GM21619 (cell line): Measurements from ENCODE around the gene PCDHGA6.
A peak's percentile ranks its signal among the peaks of the same experiment; 100 is the strongest.
"Not testable (repeated sequence)": the region's sequence is repeated elsewhere in the genome, so short reads cannot be mapped to it uniquely, and the experiment has no call there.

ENCODE experiments used
- ATAC-seq: cut with Tn5 transposase; IDR thresholded peaks from one replicate; pipeline ENCODE4 v1.9.1; 2021; ENCODE audit not compliant: unreplicated experiment

Gene PCDHGA6

GRCh38 chr5:141373673-141374317, at the start of gene PCDHGA6:
Gene PCDHGA6 (plus strand): TSS chr5:141373891. CDS start chr5:141374084, 193 bp downstream.
- no peak for ATAC-seq

DNA sequence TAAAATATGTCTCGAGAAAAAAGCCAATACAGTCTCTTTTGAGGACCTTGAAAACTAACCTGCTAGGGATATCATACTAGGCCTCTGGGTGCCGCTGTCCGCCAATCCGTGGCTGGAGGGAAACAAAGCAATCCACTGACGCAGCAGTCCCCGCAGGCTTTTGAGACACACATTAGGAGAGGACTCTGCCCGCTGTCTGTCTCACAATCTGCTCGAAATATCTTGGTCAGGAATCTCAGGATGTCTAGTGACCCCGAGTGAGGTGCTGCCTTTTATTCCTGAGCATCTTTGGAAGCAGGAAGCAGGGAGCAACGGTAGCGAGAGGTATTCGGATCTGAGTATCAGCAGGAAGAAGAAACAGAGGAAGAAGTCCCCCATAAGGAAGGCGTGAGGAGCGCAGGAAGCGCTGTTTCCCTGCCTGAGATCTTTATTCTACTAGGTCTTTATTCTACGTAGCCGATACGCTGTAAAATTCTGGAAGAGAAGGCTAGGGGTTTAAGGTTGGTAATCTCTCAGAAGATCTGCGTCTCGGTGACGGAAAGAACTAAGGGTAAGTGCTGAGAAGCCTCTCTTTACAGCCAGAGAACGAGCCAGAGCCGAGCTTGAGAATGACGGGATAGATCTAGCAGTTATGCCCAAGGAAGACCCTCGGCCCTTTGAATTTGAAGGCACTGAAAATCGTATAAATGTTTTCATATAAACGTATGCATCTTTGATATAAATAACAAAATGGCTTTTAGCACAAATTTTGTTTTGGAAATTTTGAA, 47.4 kb upstream of the PCDHGA6 start:
- peak; percentile 89 for ATAC-seq

- ATAC-seq = no peak
These were observed 45.5 kb upstream of the PCDHGA6 start for GRCh38 chr5:141328231-141328630.

DNA sequence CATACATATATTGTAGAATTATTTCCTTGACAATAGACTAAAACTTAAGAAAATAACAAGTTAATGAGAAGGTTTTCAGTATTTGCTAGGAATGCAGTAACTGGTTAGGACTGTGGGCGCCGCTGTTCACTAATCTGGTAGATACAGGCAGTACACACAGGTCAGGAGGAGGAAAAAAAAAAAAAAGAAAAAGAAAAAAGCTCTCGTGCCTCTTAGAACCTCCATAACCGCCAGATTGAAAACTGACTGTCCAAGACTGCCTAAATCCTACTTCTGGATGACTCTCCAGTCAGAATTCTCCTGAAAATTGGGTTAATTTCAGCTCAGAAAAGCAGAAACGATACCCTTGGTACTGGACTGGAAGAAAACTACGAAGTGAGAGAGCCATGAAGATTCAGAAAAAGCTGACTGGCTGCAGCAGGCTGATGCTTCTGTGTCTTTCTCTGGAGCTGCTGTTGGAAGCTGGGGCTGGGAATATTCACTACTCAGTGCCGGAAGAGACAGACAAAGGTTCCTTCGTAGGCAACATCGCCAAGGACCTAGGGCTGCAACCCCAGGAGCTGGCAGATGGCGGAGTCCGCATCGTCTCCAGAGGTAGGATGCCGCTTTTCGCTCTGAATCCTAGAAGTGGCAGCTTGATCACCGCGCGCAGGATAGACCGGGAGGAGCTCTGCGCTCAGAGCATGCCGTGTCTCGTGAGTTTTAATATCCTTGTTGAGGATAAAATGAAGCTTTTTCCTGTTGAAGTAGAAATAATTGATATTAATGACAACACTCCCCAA, 43.2 kb upstream of the PCDHGA6 start, which contains the start of gene PCDHGA1:
PCDHGA1 (plus strand) TSS at position 216 of the 782 bp plus-strand sequence.
- peak; percentile 42 for ATAC-seq

GRCh38 chr5:141332571-141332970, 41.1 kb upstream of the PCDHGA6 start:
- ATAC-seq = not testable (repeated sequence)

DNA sequence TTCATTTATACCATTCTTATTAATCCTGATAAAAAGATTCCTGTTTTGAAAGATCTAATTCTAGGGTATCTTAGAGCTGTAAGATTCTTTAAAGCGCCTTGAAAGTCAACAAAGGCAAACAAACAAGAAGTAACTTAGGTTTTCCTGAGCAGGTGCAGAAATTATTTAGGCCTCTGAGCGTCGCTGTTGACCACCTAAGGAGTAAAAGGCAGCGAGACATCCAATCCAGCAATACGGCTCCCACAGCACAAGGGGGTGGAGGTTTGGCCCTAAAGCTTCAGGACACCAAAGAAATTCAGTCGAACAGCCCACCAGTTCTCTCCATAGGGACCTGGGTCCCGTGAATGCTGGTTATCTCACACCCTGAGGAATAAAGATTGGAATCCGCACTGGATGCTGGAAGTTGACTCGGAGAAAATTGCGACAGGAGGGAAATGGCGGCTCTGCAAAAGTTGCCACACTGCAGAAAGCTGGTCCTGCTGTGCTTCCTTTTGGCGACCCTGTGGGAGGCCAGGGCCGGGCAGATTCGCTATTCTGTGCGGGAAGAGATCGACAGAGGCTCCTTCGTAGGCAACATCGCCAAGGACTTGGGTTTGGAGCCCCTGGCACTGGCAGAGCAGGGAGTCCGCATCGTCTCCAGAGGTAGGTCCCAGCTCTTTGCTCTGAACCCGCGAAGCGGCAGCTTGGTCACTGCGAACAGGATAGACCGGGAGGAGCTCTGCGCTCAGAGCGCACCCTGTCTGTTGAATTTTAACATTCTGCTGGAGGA, 35.0 kb upstream of the PCDHGA6 start, which contains the start of gene PCDHGA2:
PCDHGA2 (plus strand) TSS at position 223 of the 769 bp plus-strand sequence.
- peak; percentile 61 for ATAC-seq

DNA sequence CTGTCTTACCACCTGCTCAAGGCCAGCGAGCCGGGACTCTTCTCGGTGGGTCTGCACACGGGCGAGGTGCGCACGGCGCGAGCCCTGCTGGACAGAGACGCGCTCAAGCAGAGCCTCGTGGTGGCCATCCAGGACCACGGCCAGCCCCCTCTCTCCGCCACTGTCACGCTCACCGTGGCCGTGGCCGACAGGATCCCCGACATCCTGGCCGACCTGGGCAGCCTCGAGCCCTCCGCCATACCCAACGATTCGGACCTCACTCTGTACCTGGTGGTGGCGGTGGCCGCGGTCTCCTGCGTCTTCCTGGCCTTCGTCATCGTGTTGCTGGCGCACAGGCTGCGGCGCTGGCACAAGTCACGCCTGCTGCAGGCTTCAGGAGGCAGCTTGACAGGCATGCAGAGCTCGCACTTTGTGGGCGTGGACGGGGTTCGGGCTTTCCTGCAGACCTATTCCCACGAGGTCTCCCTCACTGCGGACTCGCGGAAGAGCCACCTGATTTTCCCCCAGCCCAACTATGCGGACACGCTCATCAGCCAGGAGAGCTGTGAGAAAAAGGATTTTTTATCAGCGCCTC, 32.8 kb upstream of the PCDHGA6 start:
- ATAC-seq = not testable (repeated sequence)

- ATAC-seq = no peak
These were observed 30.9 kb upstream of the PCDHGA6 start for GRCh38 chr5:141342773-141343172.

DNA sequence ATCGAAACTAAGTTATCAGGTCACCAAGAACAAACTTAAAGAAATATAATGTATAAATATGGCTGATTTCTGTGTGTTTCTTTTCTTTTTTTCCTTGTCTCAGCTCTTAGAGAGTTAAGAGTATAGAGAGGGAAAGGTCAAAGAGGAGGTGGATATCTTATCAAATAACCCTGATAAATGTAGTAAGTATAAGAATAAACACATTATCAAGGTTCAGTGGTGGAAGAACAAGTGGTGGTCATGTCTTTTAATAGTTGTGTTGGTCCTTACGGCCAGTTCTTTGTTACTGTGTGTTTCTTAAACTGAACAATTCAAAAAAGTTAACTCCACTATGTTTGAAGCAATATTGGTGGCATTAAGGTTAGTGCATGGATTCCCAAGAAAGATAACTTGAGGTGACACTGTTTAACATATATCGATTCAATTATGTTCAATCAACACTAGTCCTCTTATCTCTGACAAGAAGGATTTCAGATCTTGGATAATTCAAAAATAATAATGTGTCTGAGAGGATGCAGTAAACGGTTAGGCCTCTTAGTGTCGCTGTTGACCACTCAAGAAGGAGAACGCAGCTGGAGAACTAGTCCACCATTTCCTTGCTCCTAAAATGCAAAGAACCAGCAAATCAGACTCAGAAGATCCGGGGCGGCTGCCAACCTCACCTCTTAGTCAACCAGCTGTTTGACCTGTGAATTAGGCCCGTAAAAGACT, 30.3 kb upstream of the PCDHGA6 start, which contains the start of gene PCDHGA3:
PCDHGA3 (plus strand) TSS at position 588 of the 711 bp plus-strand sequence. CDS start 205 bp downstream, outside the sequence.
- no peak for ATAC-seq

DNA sequence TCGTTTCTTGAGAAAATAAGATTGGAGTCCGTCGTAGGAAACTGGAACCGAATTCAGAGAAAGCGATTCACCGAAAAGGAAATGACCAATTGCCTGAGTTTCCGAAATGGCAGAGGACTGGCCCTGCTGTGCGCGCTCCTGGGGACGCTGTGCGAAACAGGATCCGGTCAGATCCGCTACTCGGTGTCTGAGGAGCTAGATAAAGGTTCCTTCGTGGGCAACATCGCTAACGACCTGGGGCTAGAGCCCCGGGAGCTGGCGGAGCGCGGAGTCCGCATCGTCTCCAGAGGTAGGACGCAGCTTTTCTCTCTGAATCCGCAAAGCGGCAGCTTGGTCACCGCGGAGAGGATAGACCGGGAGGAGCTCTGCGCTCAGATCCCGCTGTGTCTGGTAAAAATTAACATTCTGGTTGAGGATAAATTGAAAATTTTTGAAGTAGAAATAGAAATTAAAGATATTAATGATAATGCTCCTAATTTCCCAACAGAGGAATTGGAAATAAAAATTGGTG, 29.7 kb upstream of the PCDHGA6 start:
- no peak for ATAC-seq

DNA sequence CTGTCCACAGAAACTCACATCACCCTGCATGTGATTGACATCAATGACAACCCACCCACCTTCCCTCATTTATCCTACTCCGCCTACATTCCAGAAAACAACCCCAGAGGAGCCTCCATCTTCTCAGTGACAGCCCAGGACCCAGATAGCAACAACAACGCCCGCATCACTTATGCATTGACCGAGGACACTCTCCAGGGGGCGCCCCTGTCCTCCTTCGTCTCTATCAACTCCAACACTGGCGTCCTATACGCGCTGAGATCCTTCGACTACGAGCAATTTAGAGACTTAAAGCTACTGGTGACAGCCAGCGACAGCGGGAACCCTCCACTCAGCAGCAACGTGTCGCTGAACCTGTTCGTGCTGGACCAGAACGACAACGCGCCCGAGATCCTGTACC, 28.4 kb upstream of the PCDHGA6 start:
- no peak for ATAC-seq

DNA sequence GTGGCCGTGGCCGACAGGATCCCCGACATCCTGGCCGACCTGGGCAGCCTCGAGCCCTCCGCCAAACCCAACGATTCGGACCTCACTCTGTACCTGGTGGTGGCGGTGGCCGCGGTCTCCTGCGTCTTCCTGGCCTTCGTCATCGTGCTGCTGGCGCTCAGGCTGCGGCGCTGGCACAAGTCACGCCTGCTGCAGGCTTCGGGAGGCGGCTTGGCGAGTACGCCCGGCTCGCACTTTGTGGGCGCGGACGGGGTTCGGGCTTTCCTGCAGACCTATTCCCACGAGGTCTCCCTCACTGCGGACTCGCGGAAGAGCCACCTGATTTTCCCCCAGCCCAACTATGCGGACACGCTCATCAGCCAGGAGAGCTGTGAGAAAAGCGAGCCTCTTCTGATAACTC, 27.7 kb upstream of the PCDHGA6 start:
- ATAC-seq = not testable (repeated sequence)

GRCh38 chr5:141349917-141350619, 23.6 kb upstream of the PCDHGA6 start, which contains the start of gene PCDHGB1:
Gene PCDHGB1 (plus strand): TSS chr5:141350099. CDS start chr5:141350261, 162 bp downstream.
- ATAC-seq = no peak

- no peak for ATAC-seq
These were observed 22.1 kb upstream of the PCDHGA6 start for GRCh38 chr5:141351591-141351990.

DNA sequence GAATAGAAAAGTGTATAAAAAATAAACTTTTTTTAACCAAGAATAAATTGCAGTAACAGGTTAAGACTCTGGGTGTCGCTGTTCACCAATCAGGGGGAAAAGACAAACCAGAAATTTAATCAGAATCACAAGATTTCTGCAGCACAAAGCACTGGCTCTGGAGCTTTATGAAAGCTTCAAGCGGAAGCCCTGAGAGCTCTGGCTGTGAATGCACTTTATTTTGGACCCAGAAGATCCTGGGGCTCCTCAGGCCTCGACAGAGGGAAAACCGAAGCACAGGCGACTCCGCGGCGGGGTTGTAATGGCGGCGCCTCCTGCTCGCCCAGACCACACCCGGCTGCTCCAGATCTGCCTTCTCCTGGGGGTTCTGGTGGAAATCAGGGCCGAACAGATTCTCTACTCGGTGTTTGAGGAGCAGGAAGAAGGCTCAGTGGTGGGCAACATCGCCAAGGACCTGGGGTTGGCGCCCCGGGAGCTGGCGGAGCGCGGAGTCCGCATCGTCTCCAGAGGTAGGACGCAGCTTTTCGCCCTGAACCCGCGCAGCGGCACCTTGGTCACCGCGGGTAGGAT, 18.7 kb upstream of the PCDHGA6 start, which contains the start of gene PCDHGA4:
PCDHGA4 (plus strand) TSS at position 122 of the 570 bp plus-strand sequence; CDS start at position 209, 87 bp downstream.
- no peak for ATAC-seq

GRCh38 chr5:141355641-141356040, 18.1 kb upstream of the PCDHGA6 start:
- ATAC-seq = no peak

GRCh38 chr5:141356133-141356532, 17.6 kb upstream of the PCDHGA6 start:
- ATAC-seq = no peak

DNA sequence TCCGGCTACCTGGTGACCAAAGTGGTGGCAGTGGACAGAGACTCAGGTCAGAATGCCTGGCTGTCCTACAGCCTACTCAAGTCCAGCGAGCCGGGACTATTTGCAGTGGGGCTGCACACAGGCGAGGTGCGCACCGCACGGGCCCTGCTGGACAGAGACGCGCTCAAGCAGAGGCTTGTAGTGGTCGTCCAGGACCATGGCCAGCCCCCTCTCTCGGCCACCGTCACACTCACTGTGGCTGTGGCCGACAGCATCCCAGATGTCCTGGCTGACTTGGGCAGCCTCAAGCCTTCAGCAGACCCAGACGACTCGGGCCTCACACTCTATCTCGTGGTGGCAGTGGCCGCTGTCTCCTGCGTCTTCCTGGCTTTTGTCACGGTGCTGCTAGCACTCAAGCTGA, 16.7 kb upstream of the PCDHGA6 start:
- no peak for ATAC-seq
